Keratinocyte (primary cell): ENCODE results near the gene ARHGAP10. TPM values are rescaled to one million over a fixed set of nuclear protein-coding genes. Genes with fewer than 3 reads are reported as not detected.
A peak's percentile ranks its signal among the peaks of the same experiment; 100 is the strongest.
"Not testable (repeated sequence)": the region's sequence is repeated elsewhere in the genome, so short reads cannot be mapped to it uniquely, and the experiment has no call there.

Source experiments
- DNase-seq: peaks from one replicate; pipeline ENCODE4 v3.0.0-alpha.2; 2011; ENCODE audit warnings: low read depth, missing footprints, low spot score
- FAIRE-seq: peaks from 2 replicates; lab custom pipeline; 2011; peaks lifted over from hg19 to GRCh38; lab: Jason Lieb, UNC
- H2AFZ ChIP-seq: 2 replicates; pipeline ENCODE4 v1.6.0; 2012; ENCODE audit warnings: low read length, control low read depth, inconsistent platforms; ENCODE audit not compliant: control insufficient read depth
- H3K27ac ChIP-seq: 2 replicates; pipeline ENCODE4 v1.5.1; 2011; ENCODE audit warnings: low read length; ENCODE audit not compliant: control insufficient read depth, insufficient read depth
- H3K27me3 ChIP-seq: 3 replicates; pipeline ENCODE4 v1.6.0; 2011; ENCODE audit warnings: low read length; ENCODE audit not compliant: control insufficient read depth, insufficient read depth; ENCODE audit errors: extremely low read depth
- H3K36me3 ChIP-seq, 2 experiments: 2 replicates in 1 of 2; 3 replicates in 1 of 2; pipeline ENCODE4 v1.5.1; 2011; ENCODE audit warnings: low read length in 2 of 2, mild to moderate bottlenecking in 1 of 2; ENCODE audit not compliant: control insufficient read depth in 2 of 2, insufficient read depth in 2 of 2; ENCODE audit errors: extremely low read depth in 1 of 2
- H3K4me1 ChIP-seq: 3 replicates; pipeline ENCODE4 v1.5.1; 2011; ENCODE audit warnings: low read length; ENCODE audit not compliant: control insufficient read depth, insufficient read depth; ENCODE audit errors: extremely low read depth
- H3K4me2 ChIP-seq: 3 replicates; pipeline ENCODE4 v1.6.0; 2011; ENCODE audit warnings: low read depth, low read length; ENCODE audit not compliant: control insufficient read depth, insufficient read depth; ENCODE audit errors: extremely low read depth
- H3K4me3 ChIP-seq, 3 experiments: fragments of 200-600 bp in 1 of 3; sonication (generic) in 1 of 3; 2 replicates in 2 of 3; 3 replicates in 1 of 3; pipeline ENCODE4 v1.5.1; 2011 to 2016; ENCODE audit warnings: low read length in 3 of 3, mild to moderate bottlenecking in 3 of 3, control low read depth in 2 of 3, inconsistent platforms in 1 of 3, low read depth in 1 of 3, mixed read lengths in 1 of 3, mixed run types in 1 of 3, moderate library complexity in 1 of 3; ENCODE audit not compliant: control insufficient read depth in 2 of 3, insufficient read depth in 2 of 3; ENCODE audit errors: extremely low read depth in 1 of 3
- H3K79me2 ChIP-seq: 2 replicates; pipeline ENCODE4 v1.6.0; 2012; ENCODE audit warnings: low read length; ENCODE audit not compliant: control insufficient read depth, insufficient read depth
- H3K9ac ChIP-seq: 3 replicates; pipeline ENCODE4 v1.6.0; 2011; ENCODE audit warnings: low read length; ENCODE audit not compliant: control insufficient read depth, insufficient read depth; ENCODE audit errors: extremely low read depth
- H3K9me1 ChIP-seq: 3 replicates; pipeline ENCODE4 v1.6.0; 2011; ENCODE audit warnings: low read length; ENCODE audit not compliant: control insufficient read depth, insufficient read depth; ENCODE audit errors: extremely low read depth
- H3K9me3 ChIP-seq: 2 replicates; pipeline ENCODE4 v1.5.1; 2012; ENCODE audit warnings: low read depth, low read length; ENCODE audit not compliant: control insufficient read depth
- H4K20me1 ChIP-seq: 3 replicates; pipeline ENCODE4 v1.6.0; 2011; ENCODE audit warnings: low read length; ENCODE audit not compliant: control insufficient read depth, insufficient read depth; ENCODE audit errors: extremely low read depth
- EZH2 ChIP-seq: IDR thresholded peaks from one replicate; pipeline ENCODE4 v1.6.1; 2012; ENCODE audit warnings: inconsistent platforms, mild to moderate bottlenecking, low read length, moderate library complexity
- dilution Hi-C: fragments of 300-500 bp; cut with MboI; formaldehyde crosslinking; loops from one replicate; pipeline ENCODE4 v1.7.0; 2020; ENCODE audit warnings: low sequenced_read_pairs; ENCODE audit not compliant: extremely low pct_ligation_motif_present
- polyA plus RNA-seq, 5 experiments: library from polyadenylated mRNA; depleted of rRNA in 3 of 5; stranded (reverse) in 3 of 5; stranded (forward) in 1 of 5; unstranded in 1 of 5; fragments of >200 nt; gene quantifications; 1 replicate in 1 of 5; 2 replicates in 3 of 5; 3 replicates in 1 of 5; pipeline versions ENCODE4 v1.2.1 to v1.2.3, GENCODE V29; 2011 to 2012; ENCODE audit warnings: missing spikeins in 2 of 5, low read depth in 1 of 5, low replicate concordance in 1 of 5
- TF ChIP-seq, protein P1 (sequence below), 3 experiments: IDR thresholded peaks in 1 of 3; conservative IDR thresholded peaks in 1 of 3; optimal IDR thresholded peaks in 1 of 3; 2 replicates in 2 of 3; 3 replicates in 1 of 3; pipeline versions ENCODE3 to v1.5.1; 2011; ENCODE audit warnings: low read length in 3 of 3, mild to moderate bottlenecking in 3 of 3, moderate library complexity in 2 of 3, control low read depth in 1 of 3, inconsistent platforms in 1 of 3; ENCODE audit not compliant: insufficient read depth in 2 of 3; ENCODE audit errors: extremely low read depth in 1 of 3

The ARHGAP10 gene
- polyA plus RNA-seq, 1 donor (not counting 4 experiments of a cell fraction or from before 2014, with no cell fraction given), result 18.7 TPM

DNA sequence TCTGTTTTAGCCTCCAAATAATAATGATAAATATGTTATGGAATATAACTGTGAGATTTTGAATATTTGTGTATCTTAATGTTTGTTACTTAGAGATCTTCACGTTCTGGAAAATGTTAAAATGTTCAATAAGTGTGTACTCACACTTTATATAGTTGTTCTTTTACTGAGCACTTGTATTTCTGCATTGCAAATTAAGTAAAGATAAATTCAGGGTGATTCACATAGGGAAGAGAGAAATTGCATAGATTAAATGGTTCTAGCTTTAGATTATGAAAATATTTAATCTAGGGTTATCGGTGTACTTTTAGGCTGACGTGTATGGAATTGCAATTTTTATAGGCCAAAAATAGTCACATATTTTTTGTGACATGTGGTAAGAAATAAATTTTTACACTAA lies 148.6 kb downstream of the ARHGAP10 start:
- DNase-seq (no peak), FAIRE-seq (no peak)
- dilution Hi-C loops, result no loop called here

DNA sequence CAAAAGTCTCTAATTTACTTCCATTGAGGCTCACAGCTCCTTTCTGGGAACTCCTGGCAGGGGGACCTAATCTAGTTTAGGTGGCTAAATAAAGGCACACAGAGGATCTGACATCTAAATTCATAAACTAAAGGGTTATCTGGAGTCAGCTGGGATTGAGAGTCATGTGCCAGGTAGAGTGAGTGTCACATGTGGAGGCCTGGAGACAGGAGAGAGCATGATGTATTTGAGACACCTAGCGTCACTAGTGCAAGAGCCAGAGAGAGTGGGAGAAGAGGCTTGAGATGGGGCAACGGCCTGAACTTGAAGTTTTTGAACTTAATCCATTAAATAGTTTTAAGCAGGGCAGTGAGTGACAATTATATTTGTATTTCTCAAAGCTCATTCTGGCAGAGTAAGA lies 152.6 kb downstream of the ARHGAP10 start:
- H4K20me1 ChIP-seq, result no peaks in the 10 kb centered on the region
- H3K9me3 ChIP-seq, result no peaks in the 10 kb centered on the region
- no peak for TF ChIP-seq EZH2
- TF ChIP-seq, protein P1, sequence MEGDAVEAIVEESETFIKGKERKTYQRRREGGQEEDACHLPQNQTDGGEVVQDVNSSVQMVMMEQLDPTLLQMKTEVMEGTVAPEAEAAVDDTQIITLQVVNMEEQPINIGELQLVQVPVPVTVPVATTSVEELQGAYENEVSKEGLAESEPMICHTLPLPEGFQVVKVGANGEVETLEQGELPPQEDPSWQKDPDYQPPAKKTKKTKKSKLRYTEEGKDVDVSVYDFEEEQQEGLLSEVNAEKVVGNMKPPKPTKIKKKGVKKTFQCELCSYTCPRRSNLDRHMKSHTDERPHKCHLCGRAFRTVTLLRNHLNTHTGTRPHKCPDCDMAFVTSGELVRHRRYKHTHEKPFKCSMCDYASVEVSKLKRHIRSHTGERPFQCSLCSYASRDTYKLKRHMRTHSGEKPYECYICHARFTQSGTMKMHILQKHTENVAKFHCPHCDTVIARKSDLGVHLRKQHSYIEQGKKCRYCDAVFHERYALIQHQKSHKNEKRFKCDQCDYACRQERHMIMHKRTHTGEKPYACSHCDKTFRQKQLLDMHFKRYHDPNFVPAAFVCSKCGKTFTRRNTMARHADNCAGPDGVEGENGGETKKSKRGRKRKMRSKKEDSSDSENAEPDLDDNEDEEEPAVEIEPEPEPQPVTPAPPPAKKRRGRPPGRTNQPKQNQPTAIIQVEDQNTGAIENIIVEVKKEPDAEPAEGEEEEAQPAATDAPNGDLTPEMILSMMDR (optimal IDR thresholded peaks at IDR 0.05 in 1 of 3, IDR thresholded peaks at IDR 0.05 in 1 of 3, conservative IDR thresholded peaks at IDR 0.05 in 1 of 3; ENCODE audit: extremely low read depth in 1 of 3, insufficient read depth in 2 of 3, low read length in 3 of 3), result no peak
- FAIRE-seq (no peak), DNase-seq (no peak)
- H3K27me3 ChIP-seq, result no peaks in the 10 kb centered on the region
- no peak overlapping the region for H3K4me3 ChIP-seq
- peaks cover 8% of the 10 kb centered on the region for H3K4me1 ChIP-seq
- no peak overlapping the region for H3K9ac ChIP-seq
- H2AFZ ChIP-seq, result no peak overlapping the region
- H3K27ac ChIP-seq, result no peak overlapping the region
- H3K79me2 ChIP-seq, result no peaks in the 10 kb centered on the region
- H3K9me1 ChIP-seq, result no peaks in the 10 kb centered on the region
- no peak overlapping the region for H3K4me2 ChIP-seq
- dilution Hi-C loops, result no loop called here
- peaks cover 3% of the 10 kb centered on the region in 2 experiments for H3K36me3 ChIP-seq

More for the DNA sequence above, 148.6 kb downstream of the ARHGAP10 start:
- no peak overlapping the region for H3K9ac ChIP-seq
- no peaks in the 10 kb centered on the region for H3K9me3 ChIP-seq
- no peak overlapping the region for H2AFZ ChIP-seq
- peaks cover 3 to 4% of the 10 kb centered on the region in 2 experiments for H3K36me3 ChIP-seq
- TF ChIP-seq, protein P1 (optimal IDR thresholded peaks at IDR 0.05 in 1 of 3, IDR thresholded peaks at IDR 0.05 in 1 of 3, conservative IDR thresholded peaks at IDR 0.05 in 1 of 3; ENCODE audit: extremely low read depth in 1 of 3, insufficient read depth in 2 of 3, low read length in 3 of 3), result no peak
- TF ChIP-seq EZH2, result no peak
- peak overlapping the region; percentile 32 for H3K27ac ChIP-seq
- no peak overlapping the region for H3K4me2 ChIP-seq
- no peaks in the 10 kb centered on the region for H3K27me3 ChIP-seq
- H3K4me1 ChIP-seq, result peaks cover 8% of the 10 kb centered on the region
- H3K9me1 ChIP-seq, result no peaks in the 10 kb centered on the region
- H3K4me3 ChIP-seq, result no peak overlapping the region
- H4K20me1 ChIP-seq, result no peaks in the 10 kb centered on the region
- no peaks in the 10 kb centered on the region for H3K79me2 ChIP-seq

DNA sequence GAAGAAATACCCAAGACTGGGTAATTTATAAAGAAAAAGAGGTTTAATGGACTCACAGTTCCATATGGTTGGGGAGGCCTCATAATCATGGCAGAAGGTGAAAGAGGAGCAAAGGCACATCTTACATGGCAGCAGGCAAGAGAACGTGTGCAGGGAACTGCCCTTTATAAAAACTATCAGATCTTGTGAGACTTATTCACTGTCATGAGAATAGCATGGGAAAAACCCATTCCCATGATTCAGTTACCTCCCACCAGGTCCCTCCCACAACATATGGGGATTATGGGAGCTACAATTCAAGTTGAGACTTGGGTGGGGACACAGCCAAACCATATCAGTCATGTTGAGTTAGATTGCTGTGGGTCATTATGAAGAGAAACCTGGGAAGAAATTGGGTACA lies 153.3 kb downstream of the ARHGAP10 start:
- H3K9me3 ChIP-seq, H3K27ac ChIP-seq, H3K9me1 ChIP-seq, H4K20me1 ChIP-seq, FAIRE-seq, dilution Hi-C loops, DNase-seq, H3K36me3 ChIP-seq, H3K4me1 ChIP-seq, H3K9ac ChIP-seq, H2AFZ ChIP-seq, H3K4me3 ChIP-seq, H3K4me2 ChIP-seq, H3K79me2 ChIP-seq, H3K27me3 ChIP-seq: not testable (repeated sequence)
